Astrocyte (in vitro differentiated cells and primary cell): Measurements from ENCODE around the gene SCTR.

ENCODE experiments used
- CTCF ChIP-seq: IDR thresholded peaks from 2 replicates; pipeline ENCODE4 v1.5.1; 2011; ENCODE audit warnings: low read depth, mild to moderate bottlenecking, inconsistent platforms, low read length, moderate library complexity; ENCODE audit not compliant: insufficient read depth
- EZH2 ChIP-seq: IDR thresholded peaks from 2 replicates; pipeline ENCODE4 v1.6.1; 2012; ENCODE audit warnings: mild to moderate bottlenecking, low read length, inconsistent platforms; ENCODE audit not compliant: insufficient read depth

GRCh38 chr2:119550346-119550745 is 26.1 kb upstream of the SCTR start:
- TF ChIP-seq CTCF = no peak
- TF ChIP-seq EZH2 = no peak
